HG03457 (cell line): ENCODE measurements around the gene MAN2C1.
"Not testable (repeated sequence)": the region's sequence is repeated elsewhere in the genome, so short reads cannot be mapped to it uniquely, and the experiment has no call there.

Experiments used
- ATAC-seq: cut with Tn5 transposase; IDR thresholded peaks from one replicate; pipeline ENCODE4 v1.9.1; 2021; ENCODE audit warnings: moderate number of reproducible peaks; ENCODE audit not compliant: unreplicated experiment

Gene MAN2C1

DNA sequence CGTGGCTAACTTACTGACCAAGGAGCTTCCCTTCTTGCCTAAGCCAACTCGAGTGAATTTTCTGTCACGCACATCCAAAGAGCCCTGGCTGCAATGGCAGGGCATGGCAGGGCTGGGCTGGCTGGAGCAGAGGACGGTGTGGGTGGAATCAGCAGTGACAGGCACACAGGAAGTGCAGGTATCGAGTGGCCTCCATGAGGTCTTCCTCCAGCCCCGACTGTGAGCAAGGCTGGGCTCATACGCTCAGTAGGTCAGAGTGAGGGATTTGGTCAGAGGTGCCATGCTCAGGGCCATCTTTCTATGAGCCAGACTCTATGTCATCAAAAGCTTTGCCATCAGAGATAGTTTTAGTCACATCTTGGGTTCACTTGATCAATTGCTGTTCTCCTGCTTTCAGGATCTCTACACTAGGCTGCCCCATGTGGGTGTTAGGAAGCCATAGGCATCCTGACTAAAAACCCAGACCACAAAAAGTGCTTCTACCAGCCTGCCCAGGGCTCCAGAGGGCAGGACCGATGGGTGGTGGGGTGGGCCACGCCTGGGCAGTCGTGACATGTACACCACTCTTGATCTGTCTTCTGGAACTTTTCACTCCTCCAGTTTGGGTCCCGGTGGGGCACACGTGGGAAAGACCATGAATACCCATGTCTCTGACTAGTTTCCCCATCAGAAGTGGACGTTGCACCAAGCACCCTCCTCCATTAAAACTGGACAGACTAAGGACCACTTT, 55.1 kb downstream of the MAN2C1 start:
- no peak for ATAC-seq

GRCh38 chr15:75312548-75312947, 55.9 kb downstream of the MAN2C1 start:
- not testable (repeated sequence) for ATAC-seq

DNA sequence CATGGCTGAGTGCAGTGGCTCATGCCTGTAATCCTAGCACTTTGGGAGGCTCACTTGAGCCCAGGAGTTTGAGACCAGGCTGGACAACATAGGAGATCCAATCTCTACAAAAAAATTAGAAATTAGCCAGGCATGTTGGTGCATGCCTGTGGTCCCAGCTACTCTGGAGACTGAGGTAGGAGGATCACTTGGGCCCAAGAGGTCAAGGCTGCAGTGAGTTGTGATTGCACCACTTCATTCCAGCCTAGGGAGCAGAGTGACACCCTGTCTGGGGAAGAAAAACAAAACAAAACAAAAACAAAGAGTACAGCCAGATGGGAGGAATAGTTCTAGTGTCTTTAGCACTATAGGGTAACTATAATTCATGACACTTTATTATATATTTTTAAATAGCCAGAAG, 58.7 kb downstream of the MAN2C1 start:
- no peak for ATAC-seq

GRCh38 chr15:75307778-75308390, 60.5 kb downstream of the MAN2C1 start:
- ATAC-seq: no peak

DNA sequence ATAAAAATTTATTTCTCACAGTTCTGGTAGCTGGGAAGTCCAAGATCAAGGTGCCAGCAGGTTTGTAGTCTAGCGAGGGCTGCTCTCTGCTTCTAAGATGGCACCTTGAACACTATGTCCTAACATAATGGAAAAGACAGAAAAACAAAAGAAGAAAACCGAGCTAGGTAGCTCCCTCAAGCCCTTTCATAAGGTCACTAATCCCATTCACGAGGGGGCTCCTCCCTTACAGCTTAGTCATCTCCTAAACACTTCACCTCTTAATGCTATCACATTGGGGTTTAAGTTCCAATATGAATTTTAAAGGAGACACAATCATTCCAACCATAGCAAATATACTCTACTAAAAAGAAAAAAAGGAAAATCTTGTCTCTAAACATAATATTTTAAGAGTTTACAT, 62.2 kb downstream of the MAN2C1 start:
- ATAC-seq: no peak
